Astrocyte of the hippocampus (primary cell): Measurements from ENCODE around the gene SYNE1.
"Not testable (repeated sequence)": the region's sequence is repeated elsewhere in the genome, so short reads cannot be mapped to it uniquely, and the experiment has no call there.

Source experiments
- DNase-seq: peaks from one replicate; pipeline ENCODE4 v3.0.0; 2011; ENCODE audit warnings: low read depth, low spot score

SYNE1 gene

DNA sequence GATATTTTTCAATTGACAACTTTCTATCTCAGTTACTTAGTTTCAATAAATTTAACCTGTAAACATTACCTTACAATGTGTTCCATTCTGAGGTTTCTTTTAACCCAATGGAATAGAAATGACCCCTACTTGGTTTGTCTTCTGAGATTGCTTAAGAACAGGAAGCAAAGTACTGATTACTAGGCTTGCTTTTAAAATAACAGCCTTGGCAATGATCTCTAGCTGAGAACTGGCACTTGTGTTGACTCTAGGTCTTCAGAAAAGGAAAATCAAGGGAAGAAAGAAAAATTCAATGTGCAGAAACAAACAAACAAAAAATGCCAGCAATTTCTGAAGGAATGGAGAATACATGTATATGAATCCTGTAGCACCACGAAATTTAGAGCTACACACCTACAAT is 66.1 kb downstream of the SYNE1 start:
- DNase-seq, result no peak

- no peak for DNase-seq
Measured at GRCh38 chr6:152566103-152566875, 70.9 kb downstream of the SYNE1 start.

GRCh38 chr6:152563177-152563576 is 74.0 kb downstream of the SYNE1 start:
- DNase-seq, result no peak

GRCh38 chr6:152558798-152559197 is 78.4 kb downstream of the SYNE1 start:
- DNase-seq, result not testable (repeated sequence)

DNA sequence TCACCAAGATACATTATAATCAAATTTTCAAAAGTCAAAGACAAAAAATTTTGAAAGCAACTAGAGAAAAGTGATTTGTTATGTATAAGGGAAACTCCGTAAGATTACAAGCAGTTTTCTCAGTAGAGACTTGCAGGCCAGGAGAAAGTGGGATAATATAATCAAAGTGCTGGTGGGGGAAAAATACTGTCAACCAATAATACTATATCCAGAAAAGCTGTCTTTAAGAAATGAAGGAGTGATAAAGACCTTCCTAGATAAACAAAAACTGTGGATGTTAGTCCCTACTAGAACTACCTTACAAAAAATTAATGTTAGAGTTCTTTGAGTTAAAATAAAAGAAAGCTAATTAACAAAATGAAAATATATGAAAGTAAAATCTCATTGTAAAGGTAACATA is 79.7 kb downstream of the SYNE1 start:
- DNase-seq, result no peak

DNA sequence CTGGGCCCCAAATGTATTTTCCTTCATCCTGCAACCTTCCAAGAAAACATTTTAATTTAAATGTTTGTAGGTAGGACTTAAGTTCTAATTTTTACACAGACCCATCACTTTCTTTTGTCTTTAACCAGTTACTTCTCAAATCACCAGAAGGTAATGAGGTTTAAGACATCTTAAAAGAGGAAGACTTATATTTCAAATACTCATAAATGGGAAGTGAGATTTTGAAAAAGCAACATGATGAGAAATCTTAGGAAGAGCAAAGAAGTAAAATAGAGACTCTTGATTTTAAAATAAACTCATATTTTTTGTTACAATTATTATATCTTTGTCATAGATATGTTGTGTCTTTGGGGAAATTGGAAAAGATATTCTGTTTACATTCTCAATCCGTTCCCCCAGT is 82.3 kb downstream of the SYNE1 start:
- DNase-seq, result no peak

- peak; percentile 82 for DNase-seq
Measured at GRCh38 chr6:152552616-152553209, 84.4 kb downstream of the SYNE1 start.

DNA sequence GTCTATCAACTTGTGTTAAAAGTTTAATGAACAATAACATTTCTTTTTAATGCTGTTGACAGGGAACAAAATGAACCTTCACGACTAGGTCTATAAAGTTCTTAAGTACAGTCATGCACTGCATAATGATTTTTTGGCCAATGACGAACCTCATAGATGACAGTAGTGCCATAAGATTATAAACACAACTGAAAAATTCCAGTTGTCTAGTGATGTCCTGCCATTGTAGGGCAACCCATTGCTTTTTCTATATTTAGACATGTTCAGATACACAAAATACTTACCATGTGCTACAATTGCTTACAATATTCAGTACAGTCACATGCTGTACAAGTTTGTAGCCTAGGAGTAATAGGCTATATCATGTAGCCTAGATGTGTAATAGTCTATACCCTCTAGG is 93.6 kb downstream of the SYNE1 start:
- no peak for DNase-seq

DNA sequence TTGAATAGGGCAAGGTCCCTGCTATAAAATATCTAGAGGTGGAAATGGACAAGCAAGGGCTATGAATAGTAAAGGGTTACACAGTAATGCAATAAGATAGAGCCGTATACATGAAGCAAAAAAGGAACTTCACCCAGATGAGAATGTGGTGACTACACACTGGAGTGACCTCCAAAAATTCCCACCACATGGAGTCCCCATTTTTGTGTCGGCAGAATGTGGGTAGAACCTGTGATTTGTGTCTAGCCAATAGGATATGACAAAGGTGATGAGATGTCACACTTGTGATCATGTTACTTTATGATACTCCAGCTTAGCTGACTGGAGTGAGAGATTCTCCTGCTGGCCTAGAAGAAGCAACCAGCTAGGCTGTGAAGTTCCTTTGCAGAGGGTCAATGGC is 96.8 kb downstream of the SYNE1 start:
- DNase-seq, result no peak

GRCh38 chr6:152534541-152534940 is 102.6 kb downstream of the SYNE1 start:
- DNase-seq, result no peak

- no peak for DNase-seq
Measured at GRCh38 chr6:152532556-152533422, 104.4 kb downstream of the SYNE1 start.

- no peak for DNase-seq
Measured at GRCh38 chr6:152531659-152532058, 105.5 kb downstream of the SYNE1 start.

- no peak for DNase-seq
Measured at GRCh38 chr6:152529369-152529768, 107.8 kb downstream of the SYNE1 start.

GRCh38 chr6:152514120-152514519 is 123.0 kb downstream of the SYNE1 start:
- not testable (repeated sequence) for DNase-seq

GRCh38 chr6:152509916-152510315 is 127.2 kb downstream of the SYNE1 start:
- no peak for DNase-seq

- DNase-seq, result no peak
Measured at GRCh38 chr6:152508477-152508876, 128.7 kb downstream of the SYNE1 start.

- DNase-seq, result no peak
Measured at GRCh38 chr6:152503546-152503945, 133.6 kb downstream of the SYNE1 start.

GRCh38 chr6:152502421-152503188 is 134.6 kb downstream of the SYNE1 start:
- DNase-seq, result no peak

DNA sequence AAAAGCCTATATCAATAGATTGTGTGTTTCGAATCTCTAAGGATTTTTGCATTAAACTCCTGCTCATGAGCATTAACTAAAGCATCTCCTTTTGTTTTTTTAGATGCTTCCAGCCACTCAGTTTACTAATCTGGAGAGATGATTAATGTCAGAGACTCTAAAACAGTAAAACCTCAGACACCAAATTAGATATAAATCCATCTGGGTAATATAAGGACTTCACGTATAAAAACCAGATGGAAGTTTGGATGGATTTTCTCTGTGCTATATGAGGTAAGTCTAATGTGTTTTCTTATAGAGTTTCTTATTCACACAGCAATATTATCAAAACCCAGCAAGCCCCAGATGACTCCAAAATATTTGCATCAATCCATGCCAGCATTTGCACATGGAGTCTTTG is 137.2 kb downstream of the SYNE1 start:
- DNase-seq, result no peak

DNA sequence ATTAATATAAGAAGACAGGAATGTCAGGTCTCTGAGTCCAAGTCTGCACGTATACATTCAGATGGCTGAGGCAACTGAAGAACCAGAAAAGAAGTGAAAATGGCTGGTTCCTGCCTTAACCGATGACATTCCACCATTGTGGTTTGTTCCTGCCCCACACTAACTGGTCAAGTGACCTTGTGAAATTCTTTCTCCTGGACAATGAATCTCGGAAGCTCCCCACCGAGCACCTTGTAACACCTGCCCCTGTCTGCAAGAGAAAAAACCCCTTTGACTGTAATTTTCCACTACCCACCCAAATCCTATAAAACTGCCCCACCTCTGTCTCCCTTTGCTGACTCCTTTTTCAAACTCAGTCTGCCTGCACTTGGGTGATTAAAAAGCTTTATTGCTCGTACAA is 140.4 kb downstream of the SYNE1 start:
- no peak for DNase-seq

GRCh38 chr6:152495456-152495855 is 141.7 kb downstream of the SYNE1 start:
- not testable (repeated sequence) for DNase-seq

GRCh38 chr6:152492281-152492680 is 144.9 kb downstream of the SYNE1 start:
- DNase-seq, result peak; percentile 70
